B cell (primary cell): Measurements from ENCODE around the gene OR13H1.

Source experiments
- EZH2 ChIP-seq: IDR thresholded peaks from 2 replicates; pipeline ENCODE4 v1.6.1; 2012; ENCODE audit warnings: borderline replicate concordance, low read depth, mild to moderate bottlenecking, moderate library complexity, low read length; ENCODE audit not compliant: insufficient read depth, poor library complexity, severe bottlenecking
- TF ChIP-seq, protein P1 (sequence below): fragments of 200-600 bp; IDR thresholded peaks from one replicate; pipeline ENCODE4 v1.8.0; 2022; ENCODE audit warnings: antibody characterized with exemption, mild to moderate bottlenecking

DNA sequence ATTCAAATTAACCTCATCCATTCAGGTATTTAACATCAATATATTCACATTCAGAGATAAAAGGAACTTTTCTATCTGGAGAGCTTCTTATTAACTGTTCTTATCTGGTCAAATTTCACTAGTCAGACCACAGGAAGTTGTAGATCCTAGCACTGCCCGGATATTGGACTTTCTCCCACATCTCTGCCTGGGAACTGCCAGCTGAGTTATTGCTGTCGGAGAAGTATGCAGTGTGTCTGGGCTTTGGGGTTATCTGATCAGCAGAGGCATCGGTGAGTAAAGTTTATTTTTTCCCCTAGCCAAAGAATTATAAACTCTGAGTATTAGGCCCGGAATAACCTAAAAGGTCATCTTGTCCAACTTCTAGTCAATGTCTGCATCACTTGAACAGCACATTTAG lies 45.1 kb downstream of the OR13H1 start:
- TF ChIP-seq, protein P1, sequence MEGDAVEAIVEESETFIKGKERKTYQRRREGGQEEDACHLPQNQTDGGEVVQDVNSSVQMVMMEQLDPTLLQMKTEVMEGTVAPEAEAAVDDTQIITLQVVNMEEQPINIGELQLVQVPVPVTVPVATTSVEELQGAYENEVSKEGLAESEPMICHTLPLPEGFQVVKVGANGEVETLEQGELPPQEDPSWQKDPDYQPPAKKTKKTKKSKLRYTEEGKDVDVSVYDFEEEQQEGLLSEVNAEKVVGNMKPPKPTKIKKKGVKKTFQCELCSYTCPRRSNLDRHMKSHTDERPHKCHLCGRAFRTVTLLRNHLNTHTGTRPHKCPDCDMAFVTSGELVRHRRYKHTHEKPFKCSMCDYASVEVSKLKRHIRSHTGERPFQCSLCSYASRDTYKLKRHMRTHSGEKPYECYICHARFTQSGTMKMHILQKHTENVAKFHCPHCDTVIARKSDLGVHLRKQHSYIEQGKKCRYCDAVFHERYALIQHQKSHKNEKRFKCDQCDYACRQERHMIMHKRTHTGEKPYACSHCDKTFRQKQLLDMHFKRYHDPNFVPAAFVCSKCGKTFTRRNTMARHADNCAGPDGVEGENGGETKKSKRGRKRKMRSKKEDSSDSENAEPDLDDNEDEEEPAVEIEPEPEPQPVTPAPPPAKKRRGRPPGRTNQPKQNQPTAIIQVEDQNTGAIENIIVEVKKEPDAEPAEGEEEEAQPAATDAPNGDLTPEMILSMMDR = no peak
- no peak for TF ChIP-seq EZH2
